NCI-H146 treated with DMSO at 0.1 percent for 48 hours (cell line): ENCODE data around the gene TYSND1.
"Not testable (repeated sequence)": the region's sequence is repeated elsewhere in the genome, so short reads cannot be mapped to it uniquely, and the experiment has no call there.

Experiments used
- DNase-seq: peaks from one replicate; lab custom pipeline; 2025; ENCODE audit not compliant: unreplicated experiment; lab: John Stamatoyannopoulos, UW

TYSND1 gene

DNA sequence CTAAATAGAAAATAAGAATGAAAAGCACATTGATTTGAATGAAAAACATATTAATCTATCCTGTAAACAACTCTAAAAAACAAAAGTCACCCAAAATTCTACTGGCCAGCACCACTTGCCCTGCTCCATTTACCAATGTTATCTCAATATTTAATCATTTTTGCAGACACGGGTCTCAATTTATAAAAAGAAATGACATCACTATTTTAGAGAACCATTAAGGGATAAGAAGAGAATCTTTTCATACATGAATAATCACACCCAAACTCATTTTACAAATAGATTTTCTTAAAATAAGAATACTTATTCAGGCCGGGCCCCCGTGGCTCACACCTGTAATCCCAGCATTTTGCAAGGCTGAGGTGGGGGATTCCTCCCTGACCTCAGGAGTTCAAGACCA, 19.9 kb upstream of the TYSND1 start:
- DNase-seq = no peak

DNA sequence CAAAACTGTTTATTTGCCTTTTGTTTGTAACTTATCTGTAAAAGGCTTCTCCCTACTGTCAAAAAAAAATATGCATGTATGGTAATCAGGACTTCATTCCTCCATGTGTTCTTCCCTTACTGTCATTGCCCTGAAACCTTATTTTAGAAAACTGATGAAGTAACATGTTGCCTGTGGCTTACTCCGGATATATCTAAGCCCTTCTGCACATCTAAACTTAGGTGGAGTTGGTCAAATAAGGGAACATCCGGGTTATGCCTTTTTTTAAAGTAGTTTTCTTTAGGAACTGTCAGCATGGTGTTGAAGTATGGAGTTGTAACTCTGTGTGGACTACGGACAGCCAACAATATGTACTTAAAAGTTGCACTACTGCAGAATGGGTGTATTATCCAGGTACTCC, 17.7 kb upstream of the TYSND1 start:
- DNase-seq = no peak

DNA sequence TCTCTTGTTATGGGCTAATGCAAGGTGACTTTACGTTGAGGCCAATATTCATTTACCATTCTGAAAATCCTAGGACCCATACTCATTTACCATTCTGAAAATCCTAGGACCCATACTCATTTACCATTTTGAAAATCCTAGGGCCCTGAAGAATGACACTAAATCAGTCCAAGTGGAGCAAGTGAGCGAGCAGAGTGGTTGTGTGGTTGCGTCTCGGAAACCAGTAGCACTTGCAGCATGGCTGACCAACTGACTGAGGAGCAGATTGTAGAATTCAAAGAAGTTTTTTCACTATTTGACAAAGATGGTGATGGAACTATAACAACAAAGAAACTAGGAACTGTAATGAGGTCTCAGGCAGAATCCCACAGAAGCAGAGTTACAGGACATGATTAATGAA, 16.9 kb upstream of the TYSND1 start:
- no peak for DNase-seq

DNA sequence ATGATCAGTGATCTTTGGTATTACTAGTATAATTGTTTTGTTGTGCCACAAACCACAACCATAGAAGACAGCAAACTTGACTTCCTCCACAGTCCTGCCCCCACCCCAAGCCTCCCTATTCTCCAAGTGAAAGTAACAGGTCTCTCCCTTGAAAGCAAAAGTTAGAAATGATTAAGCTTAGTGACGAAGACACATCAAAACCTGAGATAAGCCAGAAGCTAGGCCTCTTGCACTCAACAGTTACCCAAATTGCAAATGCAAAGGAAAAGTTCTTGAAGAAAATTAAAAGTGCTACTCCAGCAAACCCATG, 16.3 kb upstream of the TYSND1 start:
- DNase-seq = no peak

DNA sequence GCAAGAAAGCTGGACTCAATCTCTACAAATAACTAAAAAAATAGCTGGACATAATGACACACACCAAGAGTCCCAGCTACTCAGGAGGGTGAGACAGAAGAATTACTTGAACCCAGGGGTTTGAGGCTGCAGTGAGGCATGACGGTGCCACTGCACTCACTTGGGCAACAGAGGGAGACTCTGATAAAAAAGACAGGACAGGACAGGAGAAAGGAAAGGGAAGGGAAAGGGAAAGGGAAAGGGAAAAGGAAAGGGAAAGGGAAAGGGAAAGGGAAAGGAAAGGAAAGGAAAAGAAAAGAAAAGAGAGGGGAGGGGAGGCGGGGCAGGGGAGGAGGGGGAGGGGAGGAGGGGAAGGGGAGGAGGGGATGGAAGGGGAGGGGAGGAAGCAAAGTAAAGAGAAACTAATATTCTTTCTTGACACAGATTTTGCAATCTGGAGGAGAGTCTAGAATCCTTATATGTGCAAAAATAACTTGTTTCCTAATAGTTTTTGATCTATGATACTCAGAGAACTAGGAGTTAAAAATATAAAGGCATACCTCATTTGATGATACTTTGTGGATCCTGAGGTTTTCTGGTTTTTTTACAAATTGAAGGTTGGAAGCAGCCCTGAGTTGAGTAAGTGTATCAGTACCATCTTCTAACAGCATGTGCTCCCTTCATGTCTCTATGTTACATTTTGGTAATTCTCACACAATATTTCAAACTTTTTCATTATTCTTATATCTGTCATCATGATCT, 15.8 kb upstream of the TYSND1 start:
- DNase-seq = no peak

DNA sequence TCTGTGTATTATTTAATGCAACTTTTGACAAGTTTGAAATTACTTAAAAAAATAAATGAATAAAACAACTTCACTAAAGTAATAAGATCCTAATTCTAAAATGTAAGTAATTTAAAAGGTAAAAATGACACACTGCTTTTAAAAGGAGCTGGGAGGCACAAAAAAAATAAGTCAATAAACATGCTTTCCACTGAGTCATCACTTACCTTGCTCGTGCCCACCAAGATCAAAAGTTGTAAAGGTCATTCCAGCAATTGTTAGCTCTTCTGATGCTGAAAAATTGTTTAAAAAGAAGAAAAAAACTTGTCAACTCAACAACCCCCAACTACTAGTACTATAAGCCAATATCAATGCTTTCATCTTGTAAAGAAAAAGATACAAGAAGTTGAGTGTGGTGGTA, 14.3 kb upstream of the TYSND1 start:
- no peak for DNase-seq

DNA sequence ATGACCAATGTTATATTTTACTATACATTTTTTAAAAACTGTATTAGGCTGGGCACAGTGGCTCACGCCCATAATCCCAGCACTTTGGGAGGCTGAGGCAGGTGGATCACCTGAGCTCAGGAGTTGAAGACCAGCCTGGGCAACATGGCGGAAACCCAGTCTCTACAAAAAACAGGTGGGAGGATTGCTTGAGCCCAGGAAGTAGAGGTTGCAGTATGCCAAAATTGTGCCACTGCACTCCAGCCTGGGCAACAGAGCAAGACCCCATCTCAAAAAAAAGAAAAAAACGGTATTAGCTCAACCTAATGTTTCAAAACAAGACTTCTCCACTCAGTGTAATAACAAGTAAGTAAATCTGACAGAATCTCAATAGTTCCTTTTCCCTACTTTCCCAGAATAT, 12.9 kb upstream of the TYSND1 start:
- DNase-seq = not testable (repeated sequence)

DNA sequence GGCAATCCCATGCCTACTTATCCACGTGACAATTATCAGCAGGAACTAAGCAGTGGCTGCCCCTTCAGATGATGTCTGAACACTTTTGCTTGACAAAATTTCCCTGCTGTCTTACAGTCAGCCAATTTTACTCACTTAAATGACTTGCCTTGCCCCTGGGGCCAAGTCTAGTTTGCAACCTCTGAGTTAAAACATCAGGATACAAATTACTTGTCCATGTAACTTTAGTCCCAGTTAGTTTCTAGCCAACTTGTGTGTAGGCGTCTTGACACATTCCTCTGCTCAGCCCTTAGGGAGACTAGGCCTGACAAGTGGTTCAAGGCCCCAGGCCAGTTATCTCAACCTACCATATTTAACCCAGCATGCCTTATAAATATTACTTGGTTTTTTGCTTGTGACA, 11.6 kb upstream of the TYSND1 start:
- no peak for DNase-seq

DNA sequence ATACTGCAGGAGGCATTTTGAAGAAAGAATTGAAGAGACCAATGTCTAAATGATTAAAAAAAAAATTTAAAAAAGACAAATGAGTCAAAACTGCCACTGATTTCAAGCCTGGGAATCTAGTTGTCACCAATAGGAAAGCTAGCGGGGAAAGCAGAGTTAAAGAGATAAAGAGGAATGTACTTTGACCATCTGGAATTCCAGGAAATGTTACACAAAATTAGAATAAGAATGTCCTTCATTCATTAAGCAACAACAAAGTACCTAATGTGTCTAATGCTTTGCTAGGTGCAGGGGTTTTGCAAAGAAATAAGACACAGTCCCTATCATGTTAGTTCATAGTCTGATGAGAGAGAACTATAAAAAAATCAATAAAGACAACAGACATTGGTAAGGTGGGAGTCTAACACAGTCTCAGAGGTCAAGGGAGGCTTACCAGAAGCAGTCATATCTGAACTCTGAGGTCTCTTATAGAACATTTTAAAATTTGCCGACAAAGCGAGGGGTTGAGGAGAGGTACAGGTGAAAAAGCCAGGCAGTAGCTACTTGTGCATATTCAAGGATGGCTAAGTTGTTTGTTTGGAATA, 8.8 kb upstream of the TYSND1 start:
- DNase-seq = no peak

DNA sequence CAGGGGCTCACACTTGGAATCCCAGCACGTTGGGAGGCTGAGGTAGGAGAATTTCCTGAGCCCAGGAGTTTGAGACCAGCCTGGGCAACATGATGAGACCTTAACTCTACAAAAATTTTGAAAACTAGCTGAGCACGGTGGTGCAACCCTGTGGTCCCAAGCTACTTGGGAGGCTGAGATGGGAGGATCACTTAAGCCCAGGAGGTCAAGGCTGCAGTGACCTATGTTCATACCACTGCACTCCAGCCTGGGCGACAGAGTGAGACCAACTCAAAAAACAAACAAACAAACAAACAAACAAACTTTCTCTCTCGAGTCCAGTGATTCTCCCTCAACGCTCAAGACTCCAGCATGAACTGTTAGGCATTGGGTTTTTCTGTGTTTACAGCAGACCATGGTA, 2.0 kb upstream of the TYSND1 start:
- no peak for DNase-seq

DNA sequence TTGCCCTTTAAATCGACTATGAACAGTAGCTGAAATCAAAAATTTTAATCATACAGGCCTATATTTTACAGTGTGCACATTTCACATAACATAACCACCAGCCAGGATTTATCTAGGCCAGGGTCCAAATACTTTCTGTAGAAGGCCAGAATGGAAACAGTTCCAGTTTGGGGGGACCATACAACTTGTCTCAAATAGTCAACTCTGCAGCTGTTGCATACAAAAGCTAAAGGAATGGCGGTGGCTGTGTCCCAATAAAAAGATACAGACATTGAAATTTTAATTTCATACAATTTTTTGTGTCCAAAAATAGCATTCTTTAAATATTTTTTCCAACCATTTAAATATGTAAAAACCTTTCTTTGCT, 742 bp upstream of the TYSND1 start:
- DNase-seq = no peak

DNA sequence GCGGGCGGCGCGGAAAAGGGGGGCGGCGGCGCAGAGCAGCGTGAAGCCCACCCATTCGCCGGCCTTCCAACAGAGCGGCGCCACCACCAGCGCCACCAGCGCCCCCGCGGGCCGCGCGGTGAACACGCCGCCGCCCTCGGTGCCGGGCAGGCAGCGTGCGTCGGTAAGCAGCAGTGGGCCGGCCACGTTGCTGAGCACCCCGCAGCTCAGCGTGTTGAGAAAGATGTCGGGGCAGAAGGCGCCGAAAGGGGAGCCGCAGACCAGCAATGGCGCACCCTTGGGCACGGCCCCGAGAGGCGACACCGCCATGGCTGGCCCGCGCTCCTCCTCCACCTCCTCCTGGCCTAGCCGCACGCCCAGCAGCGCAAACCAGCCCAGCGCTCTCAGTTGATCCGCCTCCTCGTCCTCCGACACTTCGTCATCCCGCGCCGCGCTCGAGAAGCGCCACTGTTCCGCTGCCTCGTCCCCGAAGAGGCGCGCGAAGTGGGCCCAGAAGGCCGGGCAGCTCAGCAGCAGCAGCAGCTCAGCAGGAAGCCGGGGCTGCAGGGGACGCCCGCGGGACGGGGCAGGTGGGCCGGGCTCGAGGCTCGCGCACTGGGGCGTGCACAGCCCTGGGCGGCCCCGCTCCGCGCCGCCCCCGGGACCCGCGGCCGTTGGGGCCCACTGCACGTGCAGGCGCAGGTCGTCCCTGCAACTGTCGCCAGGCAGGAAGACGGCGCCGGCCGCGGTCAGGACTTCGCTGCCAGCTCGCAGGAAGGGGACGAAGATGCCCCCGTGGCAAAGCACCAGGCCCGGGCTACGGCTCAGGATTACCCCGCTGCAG, 623 bp downstream of the TYSND1 start:
- DNase-seq = peak; percentile 52

DNA sequence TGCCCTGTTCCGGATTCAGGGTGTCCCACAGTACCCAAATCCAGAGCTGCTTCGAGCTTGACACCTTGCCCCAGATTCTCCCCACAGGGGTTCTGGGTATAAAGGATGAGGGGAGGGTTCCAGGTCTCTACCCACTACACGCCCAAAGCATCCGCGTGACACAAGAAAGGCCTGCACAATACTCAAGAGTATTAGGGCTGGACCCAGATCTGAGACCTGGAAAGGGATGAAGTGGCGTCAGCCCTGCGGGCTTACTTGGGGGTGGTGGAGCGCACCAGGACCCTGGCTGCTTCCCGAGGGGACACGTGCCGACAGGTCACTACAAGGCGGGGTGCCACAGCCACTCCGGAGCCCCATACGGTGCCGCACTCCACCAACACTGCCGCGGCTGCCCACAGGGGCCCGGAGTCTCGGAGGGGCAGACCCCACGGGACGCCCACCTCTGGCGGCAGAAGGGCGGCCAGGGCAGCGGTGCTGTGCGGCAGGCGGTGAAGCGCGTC, 1.3 kb downstream of the TYSND1 start:
- DNase-seq = no peak

DNA sequence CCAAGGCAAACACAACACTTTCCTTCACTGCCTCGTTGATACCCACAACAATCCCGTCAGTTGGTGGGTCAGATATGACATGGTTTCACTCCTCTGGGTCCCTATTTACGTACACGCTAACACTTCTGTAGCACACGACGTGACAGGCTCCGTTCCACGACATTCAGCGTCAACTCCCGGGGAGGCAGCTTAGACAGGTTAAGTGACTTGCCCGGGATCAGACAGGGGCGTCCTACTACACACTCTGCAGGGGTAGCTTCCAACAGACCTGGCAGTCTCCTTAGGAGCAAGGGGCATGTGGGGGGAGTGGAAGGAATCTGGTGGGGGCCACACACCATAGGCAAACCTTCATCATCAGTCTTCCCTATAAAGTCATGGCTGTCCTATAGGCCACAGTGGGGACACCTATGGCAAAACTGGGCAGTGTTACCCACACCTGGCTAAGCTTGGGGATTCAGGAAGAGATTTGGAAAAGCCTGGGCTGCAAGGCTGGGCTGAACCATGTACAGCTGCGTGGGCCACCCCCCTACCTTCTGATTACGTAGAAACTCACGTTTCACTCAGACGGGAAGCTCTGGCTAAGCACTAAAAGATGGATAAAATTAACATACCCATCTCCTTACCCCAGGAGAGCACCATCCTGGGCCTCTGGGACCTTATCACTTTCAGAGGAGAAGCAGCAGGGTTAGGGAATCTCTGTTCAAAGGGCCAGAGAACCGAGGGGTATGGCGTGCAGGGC, 2.0 kb downstream of the TYSND1 start:
- no peak for DNase-seq

DNA sequence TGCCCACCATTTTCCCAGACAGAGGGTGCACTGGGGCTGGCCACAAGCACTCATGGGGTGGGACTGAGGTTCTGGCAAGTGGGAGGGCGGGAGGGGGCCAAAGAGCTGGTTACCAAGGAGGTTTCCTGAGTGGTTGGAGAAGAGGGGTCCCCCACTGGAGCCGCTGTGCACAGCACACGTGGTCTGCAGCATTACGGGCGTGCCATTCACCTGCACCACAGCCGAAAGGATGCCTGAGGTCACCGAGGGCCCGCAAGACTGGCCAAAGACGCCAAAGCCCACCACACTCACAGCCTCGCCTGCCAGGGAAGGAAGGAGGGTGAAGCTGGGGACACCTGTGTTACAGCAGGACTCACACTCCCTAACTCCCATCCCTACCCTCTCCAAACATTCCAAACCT, 3.9 kb downstream of the TYSND1 start:
- no peak for DNase-seq

DNA sequence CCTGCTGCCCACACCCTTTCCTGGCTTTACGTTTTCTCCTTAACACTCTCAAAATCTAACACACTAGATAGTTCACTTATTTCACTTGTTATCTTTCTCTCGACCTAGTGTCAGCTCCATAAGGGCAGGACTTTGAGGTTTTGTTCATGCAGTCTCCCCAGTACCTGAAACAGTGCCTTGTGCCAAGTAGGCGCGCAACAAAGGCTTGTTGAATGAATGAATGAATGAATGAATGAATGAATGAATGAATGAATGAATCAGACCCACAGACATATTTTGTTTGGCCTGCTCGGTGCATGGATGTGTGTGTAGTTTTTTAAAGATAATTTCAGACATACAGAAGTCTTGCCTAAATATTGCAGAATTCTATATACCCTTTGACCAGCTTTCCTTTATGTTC, 6.2 kb downstream of the TYSND1 start:
- DNase-seq = no peak

DNA sequence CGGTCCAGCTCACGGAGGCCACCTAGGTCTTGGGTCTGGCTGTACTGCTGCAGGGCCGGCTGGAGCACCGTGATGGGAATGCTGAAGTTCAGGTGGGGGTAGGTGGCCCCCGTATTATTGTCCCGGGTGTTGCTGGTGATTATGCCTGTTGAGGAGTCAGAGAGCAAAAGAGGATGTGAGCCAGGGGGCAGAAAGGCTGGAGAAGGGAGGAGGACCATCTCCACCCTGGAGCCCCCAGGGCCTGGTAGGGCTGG, 6.6 kb downstream of the TYSND1 start:
- no peak for DNase-seq

DNA sequence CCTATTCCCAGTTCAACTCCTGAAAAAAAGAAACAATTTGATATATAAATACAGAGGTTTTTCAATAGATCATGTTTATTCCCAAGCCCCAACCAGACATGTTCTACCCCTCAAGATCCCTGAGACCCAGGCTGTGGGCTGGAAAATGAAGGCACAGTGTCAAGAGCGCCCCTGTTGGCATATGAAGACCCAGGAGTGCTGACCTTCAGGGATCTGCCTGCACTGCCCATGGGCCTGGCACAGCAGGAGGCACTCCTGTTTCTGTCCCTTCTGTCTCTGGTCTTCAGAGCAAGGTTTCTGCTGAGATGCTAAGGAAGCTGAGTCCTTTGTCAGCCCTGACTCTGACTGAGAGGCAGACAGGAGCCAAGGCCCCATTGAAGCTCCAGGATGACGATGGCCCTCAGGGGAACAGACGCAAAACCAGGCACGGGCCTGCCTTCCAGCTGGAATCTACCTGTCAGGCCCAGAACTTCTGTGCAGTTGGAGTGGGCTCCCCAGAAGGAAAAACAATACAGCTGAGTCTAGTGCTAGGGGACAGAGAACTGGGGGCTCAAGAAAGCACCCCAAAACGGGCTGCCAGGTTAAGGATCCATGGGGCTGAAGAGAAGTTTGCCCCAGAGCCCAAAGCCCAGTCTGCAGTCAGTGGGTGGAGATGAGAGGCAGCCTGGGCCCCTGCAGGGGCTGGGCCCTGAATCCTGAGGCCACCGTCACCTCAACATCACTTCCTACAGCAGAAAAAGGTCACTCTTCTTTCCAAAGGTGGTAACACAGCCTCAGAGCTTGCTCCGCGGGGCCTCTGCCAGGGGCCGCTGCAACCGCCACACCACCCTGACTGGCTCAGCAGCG, 7.1 kb downstream of the TYSND1 start:
- DNase-seq = no peak

DNA sequence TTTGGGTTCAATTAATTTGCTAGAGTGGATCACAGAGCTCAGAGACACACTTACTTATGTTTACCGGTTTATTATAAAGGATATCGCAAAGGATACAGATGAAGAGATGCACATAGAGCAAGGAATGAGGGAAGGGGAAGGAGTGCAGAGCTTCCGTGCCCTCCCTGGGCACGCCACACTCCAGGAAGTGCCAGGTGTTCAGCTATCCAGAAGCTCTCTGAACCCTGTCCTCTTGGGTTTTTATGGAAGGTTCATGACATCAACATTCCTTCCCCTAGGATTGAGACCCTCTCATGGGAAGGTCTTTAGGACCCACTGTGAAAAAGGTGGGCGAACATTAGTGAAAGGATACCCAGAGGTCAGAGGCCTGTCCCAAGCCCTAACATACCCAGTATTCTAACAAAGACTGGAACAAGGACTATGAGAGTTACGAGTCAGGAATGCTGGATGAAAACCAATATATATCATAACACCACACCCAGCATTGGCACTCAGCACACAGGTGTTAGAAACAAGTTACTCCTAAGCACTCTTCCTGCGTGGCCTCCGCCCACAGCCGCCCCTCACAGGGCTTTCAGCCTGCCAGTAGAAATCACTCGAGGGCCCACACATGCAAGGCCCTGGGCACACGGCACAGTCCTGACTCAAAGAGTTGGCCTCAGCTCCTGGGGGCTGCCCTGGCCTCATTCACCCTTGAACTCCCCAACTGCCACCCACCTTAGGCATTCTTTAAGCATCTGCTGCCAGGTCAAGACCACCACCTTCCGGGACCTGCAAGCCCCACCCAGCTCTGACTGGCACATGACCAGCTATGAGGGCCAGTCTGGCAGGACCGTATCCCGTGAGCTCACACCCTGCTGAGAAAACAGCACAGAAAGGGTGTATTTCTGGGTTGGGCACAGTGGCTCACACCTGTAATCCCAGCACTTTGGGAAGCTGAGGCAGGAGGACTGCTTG, 8.3 kb downstream of the TYSND1 start:
- no peak for DNase-seq

DNA sequence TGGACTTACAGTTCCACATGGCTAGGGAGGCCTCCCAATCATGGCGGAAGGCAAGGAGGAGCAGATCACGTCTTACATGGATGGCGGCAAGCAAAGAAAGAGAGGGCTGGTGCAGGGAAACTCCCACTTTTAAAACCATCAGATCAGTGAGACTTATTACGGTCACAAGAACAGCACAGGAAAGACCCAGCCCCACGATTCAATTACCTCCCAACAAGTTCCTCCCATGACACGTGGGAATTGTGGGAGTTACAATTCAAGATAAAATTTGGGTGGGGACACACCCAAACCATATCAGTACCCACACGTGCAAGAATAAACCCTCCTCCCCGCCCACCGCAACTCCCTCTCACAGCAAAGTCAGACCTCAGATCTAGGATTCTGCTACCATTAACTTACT, 9.4 kb downstream of the TYSND1 start:
- no peak for DNase-seq
